GM12891 (cell line): ENCODE measurements around the gene PHF23.

Source experiments
- POLR2A ChIP-seq: IDR thresholded peaks from 2 replicates; pipeline ENCODE4 v1.6.1; 2011; ENCODE audit warnings: low read depth, low read length, control low read depth
- POLR2AphosphoS5 ChIP-seq: IDR thresholded peaks from 2 replicates; pipeline ENCODE4 v1.6.1; 2011; ENCODE audit warnings: low read depth, low read length, control low read depth
- SPI1 ChIP-seq: IDR thresholded peaks from 2 replicates; pipeline ENCODE4 v1.6.1; 2011; ENCODE audit warnings: low read depth, low read length, control low read depth
- TAF1 ChIP-seq: IDR thresholded peaks from 2 replicates; pipeline ENCODE4 v1.6.1; 2011; ENCODE audit warnings: low read depth, low read length, control low read depth

GRCh38 chr17:7285679-7286078 lies 46.4 kb upstream of the PHF23 start:
- TF ChIP-seq POLR2A (no peak), POLR2AphosphoS5 (no peak), SPI1 (no peak), TAF1 (no peak)
